ENCODE results near the gene LFNG.

Gene LFNG

GRCh38 chr7:2576742-2577491, 57.3 kb downstream of the LFNG start:
- no peak for DNase-seq

Measured in stimulated activated CD4-positive, alpha-beta T cell treated with anti-CD3 and anti-CD28 coated beads, Interleukin-2, amount 100 ng/mL, for 48 hours (primary cell).